OCI-LY3 (cell line): ENCODE results near the gene UST.

Experiments used
- EZH2phosphoT487 ChIP-seq: fragments of 200-600 bp; shearing (Covaris generic); IDR thresholded peaks from 2 replicates; pipeline ENCODE4 v1.6.1; 2018; ENCODE audit warnings: antibody characterized with exemption, mixed run types, low read depth
- TF ChIP-seq, protein P1 (sequence below): fragments of 200-600, 300-600 bp; sonication (generic); IDR thresholded peaks from 2 replicates; pipeline ENCODE4 v1.5.1; 2014; ENCODE audit warnings: antibody characterized with exemption, low read length, low read depth

DNA sequence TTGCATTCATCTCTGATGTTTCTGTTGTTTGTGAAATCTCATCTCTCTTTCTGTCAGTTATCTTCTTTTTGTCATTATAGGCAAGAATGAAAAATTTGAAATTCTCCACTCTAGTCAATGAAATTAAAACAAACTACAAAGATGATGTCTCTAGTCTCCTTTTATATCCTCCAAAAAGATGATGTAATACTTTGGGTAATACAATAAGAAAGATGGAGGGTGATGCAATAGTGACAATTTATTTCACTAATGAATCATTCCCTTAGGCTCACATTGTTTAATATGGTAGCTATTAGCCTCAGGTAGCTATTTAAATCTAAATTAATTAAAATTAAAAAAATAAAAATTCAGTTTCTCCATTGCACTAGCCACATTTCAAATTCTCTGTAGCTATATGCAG, 145.4 kb downstream of the UST start:
- TF ChIP-seq, protein P1, sequence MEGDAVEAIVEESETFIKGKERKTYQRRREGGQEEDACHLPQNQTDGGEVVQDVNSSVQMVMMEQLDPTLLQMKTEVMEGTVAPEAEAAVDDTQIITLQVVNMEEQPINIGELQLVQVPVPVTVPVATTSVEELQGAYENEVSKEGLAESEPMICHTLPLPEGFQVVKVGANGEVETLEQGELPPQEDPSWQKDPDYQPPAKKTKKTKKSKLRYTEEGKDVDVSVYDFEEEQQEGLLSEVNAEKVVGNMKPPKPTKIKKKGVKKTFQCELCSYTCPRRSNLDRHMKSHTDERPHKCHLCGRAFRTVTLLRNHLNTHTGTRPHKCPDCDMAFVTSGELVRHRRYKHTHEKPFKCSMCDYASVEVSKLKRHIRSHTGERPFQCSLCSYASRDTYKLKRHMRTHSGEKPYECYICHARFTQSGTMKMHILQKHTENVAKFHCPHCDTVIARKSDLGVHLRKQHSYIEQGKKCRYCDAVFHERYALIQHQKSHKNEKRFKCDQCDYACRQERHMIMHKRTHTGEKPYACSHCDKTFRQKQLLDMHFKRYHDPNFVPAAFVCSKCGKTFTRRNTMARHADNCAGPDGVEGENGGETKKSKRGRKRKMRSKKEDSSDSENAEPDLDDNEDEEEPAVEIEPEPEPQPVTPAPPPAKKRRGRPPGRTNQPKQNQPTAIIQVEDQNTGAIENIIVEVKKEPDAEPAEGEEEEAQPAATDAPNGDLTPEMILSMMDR: no peak
- TF ChIP-seq EZH2phosphoT487: no peak
